DMS 273 treated with DMSO at 0.1 percent for 48 hours (cell line): ENCODE results near the gene PAF1.
"Not testable (repeated sequence)": the region's sequence is repeated elsewhere in the genome, so short reads cannot be mapped to it uniquely, and the experiment has no call there.

Source experiments
- DNase-seq: peaks from one replicate; lab custom pipeline; 2025; lab: John Stamatoyannopoulos, UW

PAF1 gene

GRCh38 chr19:39381910-39382611 is 8.8 kb downstream of the PAF1 start:
- DNase-seq = no peak

- no peak for DNase-seq
Observed at GRCh38 chr19:39380521-39381502, 10.1 kb downstream of the PAF1 start.

- DNase-seq = no peak
Observed at GRCh38 chr19:39379865-39380396, 11.0 kb downstream of the PAF1 start.

- not testable (repeated sequence) for DNase-seq
Observed at GRCh38 chr19:39379366-39379765, 11.5 kb downstream of the PAF1 start.

GRCh38 chr19:39377373-39378362 is 13.2 kb downstream of the PAF1 start:
- no peak for DNase-seq

- no peak for DNase-seq
Observed at GRCh38 chr19:39375929-39376328, 15.0 kb downstream of the PAF1 start.

- no peak for DNase-seq
Observed at GRCh38 chr19:39372941-39373340, 18.0 kb downstream of the PAF1 start.

GRCh38 chr19:39372047-39372802 is 18.7 kb downstream of the PAF1 start:
- no peak for DNase-seq

- no peak for DNase-seq
Observed at GRCh38 chr19:39370735-39371134, 20.2 kb downstream of the PAF1 start.

- DNase-seq = no peak
Observed at GRCh38 chr19:39369200-39369599, 21.7 kb downstream of the PAF1 start.

- DNase-seq = no peak
Observed at GRCh38 chr19:39365531-39365930, 25.4 kb downstream of the PAF1 start.

GRCh38 chr19:39363901-39364457 is 26.9 kb downstream of the PAF1 start:
- no peak for DNase-seq

- no peak for DNase-seq
Observed at GRCh38 chr19:39362682-39363657, 27.9 kb downstream of the PAF1 start.

- DNase-seq = no peak
Observed at GRCh38 chr19:39360599-39360998, 30.3 kb downstream of the PAF1 start.

- no peak for DNase-seq
Observed at GRCh38 chr19:39359026-39359425, 31.9 kb downstream of the PAF1 start.

- no peak for DNase-seq
Observed at GRCh38 chr19:39356647-39357046, 34.3 kb downstream of the PAF1 start.

GRCh38 chr19:39356073-39356472 is 34.8 kb downstream of the PAF1 start:
- DNase-seq = no peak

GRCh38 chr19:39355253-39355652 is 35.7 kb downstream of the PAF1 start:
- DNase-seq = no peak
